ENCODE results near the gene ORM2.

Gene ORM2

GRCh38 chr9:114284316-114285060, 45.2 kb upstream of the ORM2 start:
- no peak for TF ChIP-seq YY1 (IDR thresholded peaks at IDR 0.05; ENCODE audit: insufficient read depth, insufficient read length)
- Histone ChIP-seq H3K4me3 (ENCODE audit: insufficient read length, low read depth) (no peak overlapping the region), H3K9ac (ENCODE audit: insufficient read length, low read depth) (no peak overlapping the region), H3K36me3 (ENCODE audit: insufficient read depth, insufficient read length, low read length) (peaks cover 73% of the 10 kb centered on the region), H3K27me3 (ENCODE audit: insufficient read depth, insufficient read length) (no peaks in the 10 kb centered on the region), H3K4me1 (ENCODE audit: insufficient read depth, insufficient read length) (peaks cover 26% of the 10 kb centered on the region), H3K9me3 (ENCODE audit: insufficient read depth, low read length) (no peaks in the 10 kb centered on the region)
- DNase-seq (ENCODE audit: low read depth, low spot score) = no peak

- Histone ChIP-seq H3K9me3 (ENCODE audit: insufficient read depth, low read length) (no peaks in the 10 kb centered on the region), H3K36me3 (ENCODE audit: insufficient read depth, insufficient read length, low read length) (peaks cover 78% of the 10 kb centered on the region), H3K4me1 (ENCODE audit: insufficient read depth, insufficient read length) (peaks cover 26% of the 10 kb centered on the region), H3K27me3 (ENCODE audit: insufficient read depth, insufficient read length) (no peaks in the 10 kb centered on the region), H3K4me3 (ENCODE audit: insufficient read length, low read depth) (no peak overlapping the region), H3K9ac (ENCODE audit: insufficient read length, low read depth) (peak overlapping the region; percentile 22)
- DNase-seq (ENCODE audit: low read depth, low spot score) = no peak
- no peak for TF ChIP-seq SUZ12 (IDR thresholded peaks at IDR 0.05; ENCODE audit: extremely low read depth, insufficient read depth, insufficient read length)
- TF ChIP-seq YY1 (IDR thresholded peaks at IDR 0.05; ENCODE audit: insufficient read depth, insufficient read length) = no peak
- no peak for TF ChIP-seq ZNF274 (IDR thresholded peaks at IDR 0.05; ENCODE audit: low read depth, low read length)
Measured at GRCh38 chr9:114285166-114285867, 44.4 kb upstream of the ORM2 start.

- H3K36me3 ChIP-seq (ENCODE audit: insufficient read depth, insufficient read length, low read length) = peaks cover 78% of the 10 kb centered on the region
- no peak overlapping the region for H3K9ac ChIP-seq (ENCODE audit: insufficient read length, low read depth)
- H3K4me1 ChIP-seq (ENCODE audit: insufficient read depth, insufficient read length) = peaks cover 24% of the 10 kb centered on the region
- H3K4me3 ChIP-seq (ENCODE audit: insufficient read length, low read depth) = no peak overlapping the region
- no peaks in the 10 kb centered on the region for H3K27me3 ChIP-seq (ENCODE audit: insufficient read depth, insufficient read length)
- TF ChIP-seq SUZ12 (IDR thresholded peaks at IDR 0.05; ENCODE audit: extremely low read depth, insufficient read depth, insufficient read length) = no peak
- H3K9me3 ChIP-seq (ENCODE audit: insufficient read depth, low read length) = no peaks in the 10 kb centered on the region
- no peak for DNase-seq (ENCODE audit: low read depth, low spot score)
Measured at GRCh38 chr9:114286146-114286679, 43.5 kb upstream of the ORM2 start.

- Histone ChIP-seq H3K9ac (ENCODE audit: insufficient read length, low read depth) (peak overlapping the region; percentile 46), H3K9me3 (ENCODE audit: insufficient read depth, low read length) (no peaks in the 10 kb centered on the region), H3K4me3 (ENCODE audit: insufficient read length, low read depth) (no peak overlapping the region), H3K4me1 (ENCODE audit: insufficient read depth, insufficient read length) (peaks cover 23% of the 10 kb centered on the region), H3K27me3 (ENCODE audit: insufficient read depth, insufficient read length) (no peaks in the 10 kb centered on the region), H3K36me3 (ENCODE audit: insufficient read depth, insufficient read length, low read length) (peaks cover 74% of the 10 kb centered on the region)
- TF ChIP-seq ZNF274 (IDR thresholded peaks at IDR 0.05; ENCODE audit: low read depth, low read length) = no peak
- TF ChIP-seq SUZ12 (IDR thresholded peaks at IDR 0.05; ENCODE audit: extremely low read depth, insufficient read depth, insufficient read length) = no peak
- TF ChIP-seq YY1 (IDR thresholded peaks at IDR 0.05; ENCODE audit: insufficient read depth, insufficient read length) = no peak
- DNase-seq (ENCODE audit: low read depth, low spot score) = no peak
Measured at GRCh38 chr9:114287001-114287762, 42.5 kb upstream of the ORM2 start.

DNA sequence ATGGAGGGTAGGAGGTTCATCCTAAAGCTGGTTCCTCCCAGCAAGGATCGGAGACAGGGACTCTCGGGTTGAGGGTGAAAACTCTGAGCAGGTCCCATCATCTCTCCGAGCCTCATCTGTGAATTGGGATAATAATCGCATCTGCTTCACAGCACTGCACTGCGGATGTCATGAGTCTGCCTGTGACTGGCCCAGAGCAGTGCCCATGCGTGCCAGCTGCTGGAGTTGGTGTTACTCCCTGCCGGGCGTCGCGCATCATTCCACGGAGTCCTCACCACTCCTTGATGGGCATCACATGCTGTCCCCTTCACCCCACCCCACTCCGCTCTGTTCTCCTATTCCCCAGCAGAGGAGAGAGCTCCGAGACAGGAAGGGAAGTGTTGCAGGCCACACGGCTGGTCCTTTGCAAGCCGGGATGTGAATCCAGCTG, 41.9 kb upstream of the ORM2 start:
- Histone ChIP-seq H3K9me3 (ENCODE audit: insufficient read depth, low read length) (no peaks in the 10 kb centered on the region), H3K36me3 (ENCODE audit: insufficient read depth, insufficient read length, low read length) (peaks cover 76% of the 10 kb centered on the region), H3K9ac (ENCODE audit: insufficient read length, low read depth) (peak overlapping the region; percentile 46), H3K4me3 (ENCODE audit: insufficient read length, low read depth) (no peak overlapping the region), H3K27me3 (ENCODE audit: insufficient read depth, insufficient read length) (no peaks in the 10 kb centered on the region), H3K4me1 (ENCODE audit: insufficient read depth, insufficient read length) (peaks cover 23% of the 10 kb centered on the region)
- no peak for DNase-seq (ENCODE audit: low read depth, low spot score)
- TF ChIP-seq SUZ12 (IDR thresholded peaks at IDR 0.05; ENCODE audit: extremely low read depth, insufficient read depth, insufficient read length) = no peak
- no peak for TF ChIP-seq ZNF274 (IDR thresholded peaks at IDR 0.05; ENCODE audit: low read depth, low read length)
- no peak for TF ChIP-seq YY1 (IDR thresholded peaks at IDR 0.05; ENCODE audit: insufficient read depth, insufficient read length)

GRCh38 chr9:114288193-114289091, 41.2 kb upstream of the ORM2 start:
- peak; percentile 40 for DNase-seq (ENCODE audit: low read depth, low spot score)

More at GRCh38 chr9:114288193-114289091, 41.2 kb upstream of the ORM2 start:
- H3K27me3 ChIP-seq (ENCODE audit: insufficient read depth, insufficient read length) = no peaks in the 10 kb centered on the region
- TF ChIP-seq ZNF274 (IDR thresholded peaks at IDR 0.05; ENCODE audit: low read depth, low read length) (no peak), SUZ12 (IDR thresholded peaks at IDR 0.05; ENCODE audit: extremely low read depth, insufficient read depth, insufficient read length) (no peak), YY1 (IDR thresholded peaks at IDR 0.05; ENCODE audit: insufficient read depth, insufficient read length) (no peak)
- H3K9ac ChIP-seq (ENCODE audit: insufficient read length, low read depth) = peak overlapping the region; percentile 46
- peaks cover 23% of the 10 kb centered on the region for H3K4me1 ChIP-seq (ENCODE audit: insufficient read depth, insufficient read length)
- no peak overlapping the region for H3K4me3 ChIP-seq (ENCODE audit: insufficient read length, low read depth)
- H3K36me3 ChIP-seq (ENCODE audit: insufficient read depth, insufficient read length, low read length) = peaks cover 79% of the 10 kb centered on the region
- no peaks in the 10 kb centered on the region for H3K9me3 ChIP-seq (ENCODE audit: insufficient read depth, low read length)
